HG02759 (cell line): ENCODE results near the gene MYZAP.

ENCODE experiments used
- ATAC-seq: cut with Tn5 transposase; IDR thresholded peaks from one replicate; pipeline ENCODE4 v1.9.1; 2021; ENCODE audit warnings: mild to moderate bottlenecking, moderate library complexity; ENCODE audit not compliant: unreplicated experiment

MYZAP gene

GRCh38 chr15:57691082-57691481, 99.4 kb downstream of the MYZAP start:
- ATAC-seq: no peak

- ATAC-seq: no peak
Observed at GRCh38 chr15:57692709-57693108, 101.0 kb downstream of the MYZAP start.

GRCh38 chr15:57694279-57694678, 102.6 kb downstream of the MYZAP start:
- ATAC-seq: no peak

- ATAC-seq: no peak
Observed at GRCh38 chr15:57696146-57696545, 104.4 kb downstream of the MYZAP start.

GRCh38 chr15:57697588-57697987, 105.9 kb downstream of the MYZAP start:
- ATAC-seq: no peak

GRCh38 chr15:57698243-57698642, 106.5 kb downstream of the MYZAP start:
- ATAC-seq: no peak

GRCh38 chr15:57698991-57699390, 107.3 kb downstream of the MYZAP start:
- no peak for ATAC-seq

GRCh38 chr15:57703387-57703786, 111.7 kb downstream of the MYZAP start:
- no peak for ATAC-seq

GRCh38 chr15:57704441-57704840, 112.7 kb downstream of the MYZAP start:
- no peak for ATAC-seq

- ATAC-seq: peak; percentile 5
Observed at GRCh38 chr15:57705746-57706404, 114.2 kb downstream of the MYZAP start.

- peak; percentile 96 for ATAC-seq
Observed at GRCh38 chr15:57706405-57707209, 114.9 kb downstream of the MYZAP start, which contains the start of gene POLR2M. TSS of gene POLR2M (plus strand) at chr15:57706714. CDS start at chr15:57706843, 129 bp downstream.

GRCh38 chr15:57708047-57708446, 116.3 kb downstream of the MYZAP start:
- ATAC-seq: no peak

- ATAC-seq: no peak
Observed at GRCh38 chr15:57718309-57718708, 126.6 kb downstream of the MYZAP start.

GRCh38 chr15:57720867-57721266, 129.2 kb downstream of the MYZAP start:
- ATAC-seq: no peak

GRCh38 chr15:57726411-57726810, 134.7 kb downstream of the MYZAP start:
- no peak for ATAC-seq

- ATAC-seq: no peak
Observed at GRCh38 chr15:57727031-57727430, 135.3 kb downstream of the MYZAP start.

- ATAC-seq: no peak
Observed at GRCh38 chr15:57728436-57728835, 136.7 kb downstream of the MYZAP start.

GRCh38 chr15:57730876-57731275, 139.2 kb downstream of the MYZAP start:
- no peak for ATAC-seq

GRCh38 chr15:57731530-57732103, 139.9 kb downstream of the MYZAP start:
- no peak for ATAC-seq

- no peak for ATAC-seq
Observed at GRCh38 chr15:57732526-57733331, 141.0 kb downstream of the MYZAP start.

- no peak for ATAC-seq
Observed at GRCh38 chr15:57734860-57735259, 143.2 kb downstream of the MYZAP start.
